Liver (tissue), 3 donors: ENCODE results near the gene ZGRF1.

Experiments
- EGR1 ChIP-seq, 2 donors: IDR thresholded peaks; 2 replicates each; pipeline ENCODE4 v1.6.1; 2016 to 2018; ENCODE audit warnings: antibody characterized with exemption in 2 of 2, low read depth in 2 of 2
- FOXA1 ChIP-seq: IDR thresholded peaks from 2 replicates; pipeline ENCODE4 v1.6.1; 2016; ENCODE audit warnings: antibody characterized with exemption
- GABPA ChIP-seq, 2 donors: IDR thresholded peaks in 1 of 2; conservative IDR thresholded peaks in 1 of 2; 2 replicates each; pipeline ENCODE4 v1.6.1; 2016; ENCODE audit warnings: antibody characterized with exemption in 2 of 2, mild to moderate bottlenecking in 1 of 2, moderate library complexity in 1 of 2
- SP1 ChIP-seq: IDR thresholded peaks from 2 replicates; pipeline ENCODE4 v1.6.1; 2018; ENCODE audit warnings: antibody characterized with exemption, mild to moderate bottlenecking
- TF ChIP-seq, protein P1 (sequence below): fragments of 150-350 bp; IDR thresholded peaks from 2 replicates; pipeline ENCODE4 v1.5.1; 2017; ENCODE audit warnings: improper control_type of control experiment, low read depth, low read length; ENCODE audit not compliant: missing input control
- TF ChIP-seq, protein P2 (sequence below): IDR thresholded peaks from 2 replicates; pipeline ENCODE4 v1.6.1; 2016; ENCODE audit warnings: antibody characterized with exemption
- TF ChIP-seq, protein P3 (sequence below): IDR thresholded peaks from 2 replicates; pipeline ENCODE4 v1.6.1; 2016; ENCODE audit warnings: antibody characterized with exemption
- donor health status: healthy.
- donor health status: healthy.

DNA sequence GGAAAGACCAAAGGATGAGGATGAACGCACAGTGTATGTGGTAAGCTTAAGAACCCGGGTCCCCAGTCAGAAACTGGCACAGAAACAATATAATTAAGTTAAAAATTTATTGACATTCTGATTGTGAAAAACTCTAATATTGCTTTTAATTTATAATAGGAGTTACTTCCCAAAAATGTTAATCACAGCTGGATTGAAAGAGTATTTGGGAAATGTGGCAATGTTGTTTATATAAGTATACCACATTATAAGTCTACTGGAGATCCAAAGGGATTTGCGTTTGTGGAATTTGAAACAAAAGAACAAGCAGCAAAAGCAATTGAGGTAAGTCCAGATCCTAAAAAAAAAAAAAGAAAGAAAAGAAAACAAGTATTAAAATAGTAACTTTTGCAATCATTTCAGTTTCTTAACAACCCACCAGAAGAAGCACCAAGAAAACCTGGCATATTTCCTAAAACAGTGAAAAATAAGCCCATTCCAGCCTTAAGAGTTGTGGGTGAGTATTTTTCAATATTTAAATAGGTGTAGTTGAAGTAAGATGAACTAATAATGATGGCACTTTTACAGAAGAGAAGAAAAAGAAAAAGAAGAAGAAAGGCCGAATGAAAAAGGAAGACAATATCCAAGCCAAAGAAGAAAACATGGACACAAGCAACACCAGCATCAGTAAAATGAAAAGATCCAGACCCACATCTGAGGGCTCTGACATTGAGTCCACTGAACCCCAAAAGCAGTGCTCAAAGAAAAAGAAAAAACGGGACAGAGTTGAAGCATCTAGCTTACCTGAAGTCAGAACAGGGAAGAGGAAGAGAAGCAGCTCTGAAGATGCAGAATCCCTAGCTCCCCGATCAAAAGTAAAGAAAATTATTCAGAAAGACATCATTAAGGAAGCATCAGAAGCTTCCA lies 10.2 kb upstream of the ZGRF1 start:
- TF ChIP-seq EGR1 (IDR thresholded peaks at IDR 0.05; ENCODE audit: low read depth in 2 of 2) (no peak), GABPA (IDR thresholded peaks at IDR 0.05 in 1 of 2, conservative IDR thresholded peaks at IDR 0.05 in 1 of 2) (no peak), SP1 (no peak), FOXA1 (no peak)
- TF ChIP-seq, protein P1, sequence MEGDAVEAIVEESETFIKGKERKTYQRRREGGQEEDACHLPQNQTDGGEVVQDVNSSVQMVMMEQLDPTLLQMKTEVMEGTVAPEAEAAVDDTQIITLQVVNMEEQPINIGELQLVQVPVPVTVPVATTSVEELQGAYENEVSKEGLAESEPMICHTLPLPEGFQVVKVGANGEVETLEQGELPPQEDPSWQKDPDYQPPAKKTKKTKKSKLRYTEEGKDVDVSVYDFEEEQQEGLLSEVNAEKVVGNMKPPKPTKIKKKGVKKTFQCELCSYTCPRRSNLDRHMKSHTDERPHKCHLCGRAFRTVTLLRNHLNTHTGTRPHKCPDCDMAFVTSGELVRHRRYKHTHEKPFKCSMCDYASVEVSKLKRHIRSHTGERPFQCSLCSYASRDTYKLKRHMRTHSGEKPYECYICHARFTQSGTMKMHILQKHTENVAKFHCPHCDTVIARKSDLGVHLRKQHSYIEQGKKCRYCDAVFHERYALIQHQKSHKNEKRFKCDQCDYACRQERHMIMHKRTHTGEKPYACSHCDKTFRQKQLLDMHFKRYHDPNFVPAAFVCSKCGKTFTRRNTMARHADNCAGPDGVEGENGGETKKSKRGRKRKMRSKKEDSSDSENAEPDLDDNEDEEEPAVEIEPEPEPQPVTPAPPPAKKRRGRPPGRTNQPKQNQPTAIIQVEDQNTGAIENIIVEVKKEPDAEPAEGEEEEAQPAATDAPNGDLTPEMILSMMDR, result no peak
- TF ChIP-seq, protein P2, sequence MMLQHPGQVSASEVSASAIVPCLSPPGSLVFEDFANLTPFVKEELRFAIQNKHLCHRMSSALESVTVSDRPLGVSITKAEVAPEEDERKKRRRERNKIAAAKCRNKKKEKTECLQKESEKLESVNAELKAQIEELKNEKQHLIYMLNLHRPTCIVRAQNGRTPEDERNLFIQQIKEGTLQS, result no peak
- TF ChIP-seq, protein P3, sequence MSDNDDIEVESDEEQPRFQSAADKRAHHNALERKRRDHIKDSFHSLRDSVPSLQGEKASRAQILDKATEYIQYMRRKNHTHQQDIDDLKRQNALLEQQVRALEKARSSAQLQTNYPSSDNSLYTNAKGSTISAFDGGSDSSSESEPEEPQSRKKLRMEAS, result no peak
